Stimulated activated CD8-positive, alpha-beta memory T cell treated with anti-CD3 and anti-CD28 coated beads, Interleukin-15, amount 100 ng/mL, for 24 hours (primary cell): ENCODE data around the gene VAV3.

Experiments
- DNase-seq: peaks from one replicate; pipeline ENCODE4 v3.0.0-alpha.2; 2020; ENCODE audit warnings: low read depth

VAV3 gene

GRCh38 chr1:107793896-107794453 is 171.0 kb downstream of the VAV3 start:
- no peak for DNase-seq

DNA sequence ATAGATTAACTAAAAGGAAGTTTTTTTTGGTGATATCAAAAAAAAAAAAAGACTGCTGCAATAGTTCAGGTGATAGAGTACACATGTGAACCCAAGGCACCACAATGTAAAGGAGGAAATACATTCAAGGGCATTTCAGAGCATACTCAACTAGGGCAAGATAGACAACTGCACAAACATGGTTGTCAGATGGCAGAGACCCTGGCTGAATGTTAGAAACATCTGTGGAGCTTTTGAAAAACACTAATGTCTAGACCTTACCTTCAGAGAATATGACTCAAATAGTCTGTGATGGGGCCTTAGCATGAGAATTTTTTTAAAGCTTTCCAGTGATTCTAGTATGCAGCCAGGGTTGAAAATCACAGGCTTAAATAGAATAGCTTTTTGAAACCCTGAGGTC is 173.6 kb downstream of the VAV3 start:
- DNase-seq: no peak

- DNase-seq: no peak
Measured at GRCh38 chr1:107789817-107790524, 175.0 kb downstream of the VAV3 start.

DNA sequence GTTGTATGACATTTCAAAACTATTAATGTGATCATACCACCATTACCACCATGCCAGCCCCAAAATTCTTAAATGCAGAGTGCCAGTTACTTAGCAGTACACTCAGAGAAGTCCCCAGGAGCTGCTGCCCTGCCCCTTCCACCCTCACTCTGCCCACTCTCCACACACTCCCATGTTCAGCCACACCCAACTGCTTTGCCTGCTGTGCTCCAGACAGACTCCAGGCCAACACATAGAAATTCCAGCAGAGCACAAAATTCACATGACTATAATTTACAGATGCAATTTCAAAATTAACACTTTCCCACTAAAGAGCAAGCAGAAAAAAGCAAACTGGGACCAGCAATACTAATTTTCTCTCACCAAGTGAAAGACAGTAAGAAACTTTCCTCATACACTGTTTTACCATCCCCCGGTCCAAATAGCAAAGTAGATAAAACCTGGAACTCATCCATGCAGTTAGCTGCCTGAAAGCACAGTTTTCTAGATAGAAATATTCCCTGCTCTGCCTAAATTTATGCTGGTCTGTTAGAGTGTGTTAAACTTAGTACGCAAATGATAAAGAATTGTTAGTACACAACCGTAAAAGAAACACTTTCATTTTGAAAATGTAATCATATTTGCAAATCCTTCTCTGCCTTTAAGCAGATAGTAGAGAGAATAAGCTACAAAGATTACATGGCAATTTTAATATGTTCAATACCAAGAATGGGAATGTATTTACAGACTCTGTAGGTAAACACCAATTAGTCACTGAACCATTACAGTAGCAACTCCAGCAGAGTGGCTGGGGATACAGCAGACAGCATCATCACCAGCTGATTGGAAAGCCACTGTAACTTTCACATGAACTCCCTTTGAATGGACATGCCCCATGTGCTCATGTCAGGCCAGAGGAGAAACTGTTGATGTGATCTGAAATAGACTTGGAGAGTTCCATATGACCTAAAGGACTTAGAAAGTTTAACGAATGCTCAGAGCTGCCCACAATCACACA is 176.5 kb downstream of the VAV3 start:
- no peak for DNase-seq

GRCh38 chr1:107787299-107787698 is 177.7 kb downstream of the VAV3 start:
- no peak for DNase-seq

GRCh38 chr1:107786203-107786845 is 178.7 kb downstream of the VAV3 start:
- no peak for DNase-seq

DNA sequence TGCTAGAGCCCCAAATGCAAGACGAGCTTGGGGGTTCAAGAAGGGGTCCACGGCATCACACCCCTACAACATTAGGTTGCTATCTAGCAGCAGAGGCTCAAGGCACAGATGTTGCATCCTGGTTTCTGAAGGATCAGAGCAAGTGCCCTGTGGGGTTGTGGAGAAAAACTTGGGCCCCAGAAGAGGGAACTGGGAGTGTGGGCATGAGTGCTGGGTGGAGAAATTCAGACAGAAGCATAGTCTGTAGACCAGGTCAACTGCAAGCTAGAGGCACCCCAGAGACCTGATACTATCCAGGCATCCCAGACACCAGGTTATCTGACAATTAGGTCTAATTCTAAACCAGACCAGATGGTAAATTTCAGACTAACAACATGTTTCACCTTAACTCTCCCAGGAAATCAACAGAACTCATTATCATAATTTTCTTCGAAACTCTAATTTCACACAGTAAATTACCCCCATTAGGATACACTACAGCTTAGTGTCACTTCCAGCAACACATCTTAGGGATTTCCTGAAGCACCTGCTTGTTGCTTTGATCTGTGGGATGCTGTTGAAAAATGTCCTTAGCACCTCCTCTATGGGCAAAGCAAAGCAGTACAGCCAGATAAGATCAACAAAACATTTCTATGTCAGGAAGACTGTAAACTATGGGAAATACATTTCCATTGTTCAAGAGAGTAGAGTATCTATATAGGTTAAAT is 179.3 kb downstream of the VAV3 start:
- no peak for DNase-seq

GRCh38 chr1:107782217-107782845 is 182.6 kb downstream of the VAV3 start:
- DNase-seq: no peak

- DNase-seq: no peak
Measured at GRCh38 chr1:107781245-107781644, 183.7 kb downstream of the VAV3 start.

DNA sequence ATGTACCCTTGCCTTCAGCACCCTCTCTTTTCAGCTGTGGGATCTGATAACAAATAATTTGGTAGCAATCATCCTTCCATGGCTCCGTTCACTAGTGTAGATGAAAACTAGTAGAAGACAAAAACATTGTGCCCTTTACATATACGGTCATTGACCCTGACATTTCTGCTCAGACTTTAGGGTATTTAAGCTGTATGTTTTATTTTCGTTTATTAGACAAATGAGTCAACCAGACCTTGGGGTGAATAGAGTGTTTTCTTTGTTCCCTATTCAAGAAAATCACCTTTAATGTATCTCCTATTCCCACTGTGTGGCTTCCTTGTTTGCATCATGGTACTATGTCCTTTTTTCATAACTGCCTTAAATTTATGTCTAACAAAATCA is 187.3 kb downstream of the VAV3 start:
- no peak for DNase-seq

DNA sequence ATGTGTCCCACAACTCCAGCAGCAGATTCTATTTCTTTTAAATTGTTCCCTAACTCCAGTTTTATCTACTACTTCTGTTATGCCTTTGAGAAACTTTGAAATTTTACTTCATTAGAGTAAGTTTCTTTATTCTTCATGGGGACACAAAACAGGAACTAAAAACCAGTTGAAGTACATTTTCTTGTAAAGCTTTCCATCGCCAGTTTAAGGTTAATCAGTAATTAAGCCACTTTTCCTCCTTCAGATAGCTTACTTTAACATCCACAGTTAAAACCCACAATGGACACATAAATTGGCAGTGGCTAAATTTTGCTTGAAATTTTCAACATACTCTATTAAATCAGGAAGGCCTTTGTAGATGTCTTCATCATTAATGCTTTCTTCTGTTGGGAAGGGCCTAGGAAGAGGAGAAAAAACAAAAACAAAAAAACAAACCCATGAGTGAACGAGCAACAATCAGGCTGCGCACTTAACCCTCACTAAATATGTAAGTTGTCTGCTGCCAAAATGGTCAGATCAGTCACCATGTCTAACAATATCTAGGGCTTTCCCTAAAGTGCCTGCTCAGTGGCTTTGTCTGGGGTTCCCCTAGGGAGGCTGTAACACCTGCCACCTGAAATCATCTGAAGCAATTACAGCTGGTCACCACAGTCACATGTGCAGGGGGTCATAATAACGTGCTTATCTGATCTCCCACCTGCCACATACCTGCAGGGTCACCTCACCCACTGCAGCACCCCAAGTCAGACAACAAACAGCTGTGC is 187.9 kb downstream of the VAV3 start:
- DNase-seq: no peak

- DNase-seq: no peak
Measured at GRCh38 chr1:107771377-107771776, 193.6 kb downstream of the VAV3 start.

DNA sequence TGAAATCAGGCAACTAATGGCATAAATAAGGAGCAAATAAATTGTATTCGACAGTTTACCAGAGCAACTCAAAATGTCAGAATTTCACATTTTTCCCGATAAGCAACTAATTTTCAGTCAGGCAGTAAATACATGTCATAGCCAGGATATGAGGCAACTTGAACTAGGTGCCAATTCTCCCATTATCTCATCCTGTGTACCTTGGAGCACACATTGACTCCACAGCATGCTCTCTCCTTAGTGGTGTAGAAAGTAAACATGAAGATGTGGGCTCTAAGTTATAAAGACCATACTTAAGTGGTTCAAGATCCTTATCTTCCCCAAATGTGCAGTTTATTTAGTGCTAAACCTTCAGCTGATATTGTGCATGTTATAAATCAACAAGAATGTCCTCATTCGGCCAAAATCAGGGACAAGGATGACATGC is 197.8 kb downstream of the VAV3 start:
- DNase-seq: no peak

DNA sequence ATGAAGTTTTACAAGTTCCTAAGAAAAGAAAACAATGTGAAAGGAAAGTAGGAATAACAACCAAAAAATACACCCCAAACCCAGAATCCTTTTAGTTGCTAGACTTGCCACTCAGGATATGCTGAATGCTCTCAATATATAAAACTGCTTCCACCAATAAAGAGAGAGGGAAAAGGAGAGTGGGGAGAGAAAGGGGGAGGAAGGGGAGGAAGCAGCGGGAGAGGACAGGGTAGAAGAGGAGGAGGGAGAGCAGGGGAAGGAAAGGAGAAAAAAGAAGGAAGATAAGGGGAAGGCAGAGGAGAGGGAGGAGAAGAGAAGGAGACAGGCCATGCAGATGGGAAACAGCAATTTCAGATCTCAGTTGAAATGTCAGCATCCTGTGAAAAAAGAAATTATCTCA is 198.4 kb downstream of the VAV3 start:
- DNase-seq: no peak

- no peak for DNase-seq
Measured at GRCh38 chr1:107762751-107763390, 202.1 kb downstream of the VAV3 start.

DNA sequence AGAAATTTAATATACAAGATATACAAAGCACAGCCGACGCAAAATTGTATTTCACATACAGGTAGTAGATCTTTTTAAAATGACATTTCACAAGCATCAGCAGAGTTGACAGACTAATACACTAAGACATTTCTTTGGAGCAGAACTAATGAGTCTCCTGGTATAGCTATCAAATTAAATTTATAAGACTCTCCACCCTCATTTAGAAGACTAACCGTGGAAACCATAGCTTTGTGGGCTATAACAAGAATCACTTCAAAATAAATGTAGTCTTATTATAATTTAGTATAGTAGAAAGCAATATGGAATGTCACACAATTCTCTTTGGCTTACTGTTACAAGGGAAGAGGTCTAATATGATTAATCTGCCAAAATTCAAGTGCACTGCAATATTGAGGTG is 204.9 kb downstream of the VAV3 start:
- DNase-seq: no peak

DNA sequence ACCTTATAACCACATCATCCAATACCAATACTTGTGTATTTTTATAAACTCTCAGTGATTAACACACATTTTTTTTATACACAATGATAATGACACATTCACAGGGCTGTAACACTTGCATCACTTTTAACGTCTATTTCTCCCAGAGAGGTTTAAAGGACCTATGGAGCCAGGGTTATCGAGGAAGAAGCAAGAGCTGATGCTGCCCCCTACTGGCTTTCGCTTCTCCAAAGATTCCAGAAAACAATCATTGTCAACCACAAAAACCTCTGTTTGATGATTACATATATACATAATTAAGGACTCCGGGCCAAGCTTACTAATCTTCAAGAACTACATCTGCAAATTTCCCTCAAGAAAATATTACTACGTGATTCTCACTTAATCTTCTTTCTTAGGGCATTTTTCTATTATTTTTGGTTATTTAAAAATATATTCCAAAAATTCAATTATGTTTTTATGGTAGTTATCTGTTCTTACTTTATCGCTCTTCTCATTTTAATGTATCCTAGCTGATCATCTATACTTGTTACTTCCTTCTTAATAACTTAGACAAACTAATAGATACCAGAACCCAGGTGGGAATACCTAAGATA is 214.5 kb downstream of the VAV3 start:
- DNase-seq: no peak

DNA sequence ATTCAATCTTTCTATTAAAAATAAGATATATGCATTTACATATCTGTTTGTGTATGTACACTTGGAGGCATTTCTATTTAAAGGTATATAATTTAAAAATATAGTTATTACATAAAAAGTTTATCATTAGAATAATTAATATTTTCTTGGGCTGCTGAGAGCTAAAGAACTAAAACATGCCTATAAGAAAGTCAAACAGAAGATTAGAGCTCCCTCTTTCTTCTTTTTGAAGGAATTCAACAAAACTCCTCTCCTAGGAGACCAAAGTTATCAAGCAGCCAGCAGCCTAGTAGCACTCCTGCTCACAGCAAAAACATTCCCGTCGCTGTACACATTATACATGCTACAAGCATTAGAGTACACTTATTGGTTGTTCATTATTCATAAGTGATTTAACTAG is 216.4 kb downstream of the VAV3 start:
- DNase-seq: no peak

- DNase-seq: no peak
Measured at GRCh38 chr1:107741242-107741641, 223.7 kb downstream of the VAV3 start.

GRCh38 chr1:107740579-107740978 is 224.4 kb downstream of the VAV3 start:
- no peak for DNase-seq
